NCI-H446 (cell line): ENCODE results near the gene TMEM169.
A peak's percentile ranks its signal among the peaks of the same experiment; 100 is the strongest.
"Not testable (repeated sequence)": the region's sequence is repeated elsewhere in the genome, so short reads cannot be mapped to it uniquely, and the experiment has no call there.

Source experiments
- DNase-seq, 2 experiments: peaks; one replicate each; lab custom pipeline; 2025; lab: John Stamatoyannopoulos, UW

Gene TMEM169

GRCh38 chr2:216071111-216071851 lies 10.4 kb upstream of the TMEM169 start:
- no peak for DNase-seq

GRCh38 chr2:216072473-216072872 lies 9.2 kb upstream of the TMEM169 start:
- DNase-seq, result no peak

GRCh38 chr2:216073773-216074172 lies 7.9 kb upstream of the TMEM169 start:
- no peak for DNase-seq

- no peak for DNase-seq
Measured at GRCh38 chr2:216074380-216074779, 7.3 kb upstream of the TMEM169 start.

- DNase-seq, result no peak
Measured at GRCh38 chr2:216074794-216075193, 6.9 kb upstream of the TMEM169 start.

GRCh38 chr2:216075510-216076485 lies 5.9 kb upstream of the TMEM169 start:
- no peak for DNase-seq

- no peak for DNase-seq
Measured at GRCh38 chr2:216078776-216079175, 2.9 kb upstream of the TMEM169 start.

GRCh38 chr2:216080048-216080447 lies 1.7 kb upstream of the TMEM169 start:
- not testable (repeated sequence) for DNase-seq

GRCh38 chr2:216081012-216081411 lies 707 bp upstream of the TMEM169 start:
- no peak for DNase-seq

- no peak for DNase-seq
Measured at GRCh38 chr2:216082117-216082711, 495 bp downstream of the TMEM169 start.

- peak in 1 of 2 experiments; percentile 20 for DNase-seq
Measured at GRCh38 chr2:216082805-216083204, 1.1 kb downstream of the TMEM169 start.

GRCh38 chr2:216083464-216084281 lies 2.0 kb downstream of the TMEM169 start:
- DNase-seq, result peak in 1 of 2 experiments; percentile 25

GRCh38 chr2:216084547-216084946 lies 2.8 kb downstream of the TMEM169 start:
- no peak for DNase-seq

- no peak for DNase-seq
Measured at GRCh38 chr2:216086207-216086893, 4.6 kb downstream of the TMEM169 start.

GRCh38 chr2:216090369-216090786 lies 8.7 kb downstream of the TMEM169 start:
- DNase-seq, result no peak

- DNase-seq, result no peak
Measured at GRCh38 chr2:216092646-216093045, 10.9 kb downstream of the TMEM169 start.

- no peak for DNase-seq
Measured at GRCh38 chr2:216094701-216095100, 13.0 kb downstream of the TMEM169 start.

- no peak for DNase-seq
Measured at GRCh38 chr2:216098421-216099334, 17.0 kb downstream of the TMEM169 start.

GRCh38 chr2:216101109-216101508 lies 19.4 kb downstream of the TMEM169 start:
- DNase-seq, result no peak

- no peak for DNase-seq
Measured at GRCh38 chr2:216103213-216103612, 21.5 kb downstream of the TMEM169 start.
